HG03066 (cell line): ENCODE data around the gene CDC42SE2.
A peak's percentile ranks its signal among the peaks of the same experiment; 100 is the strongest.
"Not testable (repeated sequence)": the region's sequence is repeated elsewhere in the genome, so short reads cannot be mapped to it uniquely, and the experiment has no call there.

Experiments
- ATAC-seq: cut with Tn5 transposase; IDR thresholded peaks from one replicate; pipeline ENCODE4 v1.9.1; 2021; ENCODE audit warnings: low read depth; ENCODE audit not compliant: unreplicated experiment

Gene CDC42SE2

DNA sequence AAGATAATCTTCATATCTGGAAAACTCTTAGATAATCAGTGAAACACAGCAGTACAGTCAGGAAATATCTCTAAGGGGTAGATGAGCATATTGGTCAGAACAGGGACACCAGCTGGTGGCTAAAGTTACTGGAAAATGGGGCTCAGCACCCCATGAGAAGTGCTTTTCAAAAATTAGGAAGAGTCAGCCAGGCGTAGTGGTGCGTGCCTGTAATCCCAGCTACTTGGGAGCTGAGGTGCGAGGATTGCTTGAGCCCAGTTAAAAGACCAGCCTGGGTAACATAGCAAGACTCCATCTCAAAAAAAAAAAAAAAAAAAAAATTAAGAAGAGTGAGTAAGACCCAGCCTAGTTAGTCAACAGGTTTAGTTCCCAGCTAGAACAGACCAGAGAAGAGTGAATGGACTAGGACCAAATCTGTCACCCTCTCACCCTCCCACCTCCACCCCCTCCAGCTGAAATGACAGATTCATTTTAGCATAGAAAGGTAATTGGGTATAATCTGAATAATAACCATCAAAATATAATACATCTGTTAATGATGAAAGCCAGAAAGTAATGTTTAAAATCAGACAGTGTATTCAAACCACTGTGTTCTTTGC, 120.9 kb downstream of the CDC42SE2 start:
- ATAC-seq = no peak

DNA sequence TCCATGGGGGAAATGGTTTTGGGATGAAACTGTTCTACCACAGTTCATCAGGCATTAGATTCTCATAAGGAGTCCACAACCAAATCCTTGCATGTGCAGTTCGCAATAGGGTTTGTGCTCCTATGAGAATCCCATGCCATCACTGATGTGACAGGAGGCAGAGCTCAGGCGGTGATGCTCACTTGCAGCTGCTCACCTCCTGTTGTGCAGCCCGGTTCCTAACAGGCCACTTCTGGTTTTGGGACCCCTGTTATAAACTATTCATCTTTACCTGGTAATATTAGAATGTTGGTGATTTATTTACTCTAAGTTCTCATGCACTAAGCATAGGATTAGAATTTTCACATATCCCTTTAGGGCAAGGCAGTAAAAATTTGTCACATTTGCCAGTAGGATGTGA, 122.3 kb downstream of the CDC42SE2 start:
- no peak for ATAC-seq

DNA sequence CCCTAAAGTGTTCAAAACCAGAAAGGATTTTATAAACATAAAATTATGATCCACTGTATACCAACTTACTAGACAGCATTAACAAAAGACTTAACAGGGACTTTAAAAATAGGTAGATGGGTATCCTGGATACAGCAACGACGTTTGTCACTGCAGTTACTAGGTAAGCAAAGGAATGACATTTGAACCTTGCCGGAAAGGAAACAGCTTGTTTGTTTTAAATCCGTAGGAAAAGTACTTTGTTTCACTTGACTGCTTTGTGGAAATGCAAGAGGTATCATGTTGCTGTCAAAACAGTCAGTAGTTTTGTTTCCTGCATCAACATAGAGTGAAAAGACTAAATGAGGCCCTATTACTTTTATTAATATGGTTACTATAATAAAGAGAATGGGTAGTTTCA, 122.9 kb downstream of the CDC42SE2 start:
- no peak for ATAC-seq

DNA sequence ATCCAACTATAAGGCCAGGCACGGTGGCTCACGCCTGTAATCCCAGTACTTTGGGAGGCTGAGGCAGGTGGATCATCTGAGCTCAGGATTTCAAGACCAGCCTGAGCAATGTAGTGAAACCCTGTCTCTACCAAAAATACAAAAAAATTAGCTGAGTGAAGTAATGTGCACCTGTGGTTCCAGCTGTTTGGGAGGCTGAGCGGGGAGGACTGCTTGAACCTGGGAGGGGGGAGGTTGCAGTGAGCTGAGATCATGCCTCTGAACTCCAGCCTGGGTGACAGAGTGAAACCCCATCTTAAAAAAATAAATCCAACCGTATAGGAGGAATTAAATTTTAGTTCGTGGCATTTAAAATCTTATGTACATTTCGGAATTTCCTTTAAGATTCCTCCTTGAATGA, 123.4 kb downstream of the CDC42SE2 start:
- no peak for ATAC-seq

DNA sequence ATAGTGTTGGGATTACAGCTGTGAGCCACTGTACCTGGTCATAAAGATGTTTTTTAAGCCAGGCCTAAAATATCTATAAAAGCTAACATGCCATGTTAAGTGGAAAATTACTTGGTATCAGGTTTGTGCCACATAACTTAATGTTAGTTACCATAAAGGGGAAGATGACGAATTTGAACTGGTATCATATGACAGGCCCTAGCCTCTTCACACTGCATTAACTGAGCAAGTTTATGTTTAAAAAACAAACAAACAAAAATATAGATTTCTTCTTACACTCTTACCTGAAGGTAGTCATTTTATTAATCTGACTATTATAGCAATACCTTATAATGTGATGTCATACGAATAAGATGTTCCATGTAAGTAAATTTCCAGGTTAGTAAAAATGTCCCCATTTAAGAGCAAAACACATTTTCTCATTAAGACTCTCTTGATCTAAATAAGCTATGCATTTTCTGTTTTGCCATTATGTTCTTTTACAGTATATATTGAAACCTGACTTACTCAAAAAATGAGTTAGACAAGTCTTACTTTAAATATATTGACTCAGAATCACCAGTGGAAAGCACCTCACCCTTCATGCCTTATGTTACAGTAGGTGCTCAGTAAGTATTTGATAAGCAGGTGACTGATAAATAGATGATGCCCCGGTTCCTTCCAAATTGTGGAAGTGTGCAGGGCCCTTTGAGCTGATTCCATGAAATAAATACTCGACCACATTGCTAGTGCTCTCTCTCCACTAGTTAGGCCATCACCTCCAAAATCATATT, 125.4 kb downstream of the CDC42SE2 start:
- ATAC-seq = no peak

DNA sequence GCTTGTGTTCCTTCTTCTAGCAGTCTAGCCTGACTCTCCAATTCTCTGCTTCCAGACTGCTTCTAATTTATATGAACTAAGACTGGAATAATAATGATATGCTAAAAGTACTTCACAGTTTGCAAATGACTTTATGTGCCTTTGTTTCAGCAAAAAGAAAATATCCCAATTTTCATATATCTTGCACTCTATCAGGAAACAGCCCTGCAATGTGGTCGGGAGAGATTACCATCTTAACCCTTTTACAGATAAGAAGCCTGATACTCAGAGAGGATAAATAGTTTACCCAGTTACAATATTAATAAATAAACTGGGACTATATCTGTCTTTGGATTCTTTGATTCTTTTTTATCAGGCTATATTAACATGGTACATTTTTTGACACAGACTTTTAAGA, 126.0 kb downstream of the CDC42SE2 start:
- ATAC-seq = no peak

DNA sequence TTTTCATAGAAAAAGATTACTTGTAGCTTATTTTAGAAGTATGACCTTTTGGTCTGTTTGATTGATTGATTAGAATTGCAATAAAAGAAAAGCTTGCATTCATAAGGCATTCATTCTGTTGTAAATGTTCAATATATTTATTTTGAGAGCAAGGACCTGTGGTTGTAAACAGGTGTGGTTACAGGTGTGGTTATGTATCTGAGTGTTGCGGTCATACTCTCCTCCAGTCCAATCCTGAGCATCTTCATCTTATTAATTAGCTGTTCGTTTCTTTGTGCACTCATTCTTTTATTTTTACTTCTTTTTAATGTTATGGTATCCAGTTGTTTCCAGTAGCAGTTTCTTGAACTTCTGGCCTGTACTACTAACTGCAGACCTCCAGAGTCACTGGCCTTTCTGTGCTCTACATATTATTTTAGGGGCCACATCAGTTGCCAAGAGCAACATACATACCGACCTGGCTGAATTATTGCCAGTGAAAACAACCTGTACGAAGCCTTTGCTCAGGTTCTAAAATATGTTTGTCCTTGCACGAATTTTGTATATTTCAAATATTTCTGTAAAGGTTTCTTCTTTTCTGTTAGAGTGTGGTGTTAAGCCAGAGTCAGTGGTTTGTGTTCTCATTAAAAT, 128.7 kb downstream of the CDC42SE2 start:
- ATAC-seq = no peak

DNA sequence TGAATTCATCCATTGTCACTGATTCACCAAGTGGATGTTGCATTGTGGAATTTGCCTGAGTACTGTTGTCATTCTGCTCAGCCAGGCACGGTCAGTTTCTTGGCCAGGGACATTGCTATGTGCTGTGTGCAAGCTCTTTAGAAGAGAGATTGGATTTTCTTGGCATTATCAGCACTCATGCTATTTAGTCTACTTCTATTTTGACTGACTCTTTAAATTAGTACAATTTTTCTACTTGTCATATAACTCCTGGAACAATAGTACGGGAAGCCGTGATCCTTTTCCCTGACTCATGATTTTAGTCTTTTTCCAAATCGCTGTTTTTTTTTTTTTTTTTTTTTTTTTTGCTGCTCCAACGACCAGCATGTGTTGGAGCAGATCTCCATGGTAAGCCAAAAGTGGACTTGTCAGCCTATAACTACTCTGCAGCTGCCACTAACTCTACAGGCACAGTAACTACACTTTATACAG, 129.7 kb downstream of the CDC42SE2 start:
- no peak for ATAC-seq

DNA sequence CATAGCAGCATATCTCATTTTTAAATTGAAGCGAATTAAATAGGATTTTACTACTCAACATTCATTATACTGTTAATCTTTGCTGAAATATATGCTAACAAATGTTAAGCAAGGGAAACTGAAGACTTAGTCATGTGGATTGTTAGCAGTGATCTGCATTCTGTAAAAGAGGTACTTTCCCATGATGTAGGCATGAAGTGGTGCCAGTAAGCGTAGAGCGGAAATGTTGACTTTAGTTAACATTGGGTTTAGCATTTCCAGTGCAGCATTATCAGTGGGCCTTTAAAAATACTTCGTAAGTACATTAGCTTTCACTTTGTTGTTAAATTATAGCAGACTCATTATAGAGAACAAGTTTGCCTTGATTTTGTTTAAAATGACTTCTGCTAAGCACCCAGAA, 130.3 kb downstream of the CDC42SE2 start:
- ATAC-seq = peak; percentile 51

DNA sequence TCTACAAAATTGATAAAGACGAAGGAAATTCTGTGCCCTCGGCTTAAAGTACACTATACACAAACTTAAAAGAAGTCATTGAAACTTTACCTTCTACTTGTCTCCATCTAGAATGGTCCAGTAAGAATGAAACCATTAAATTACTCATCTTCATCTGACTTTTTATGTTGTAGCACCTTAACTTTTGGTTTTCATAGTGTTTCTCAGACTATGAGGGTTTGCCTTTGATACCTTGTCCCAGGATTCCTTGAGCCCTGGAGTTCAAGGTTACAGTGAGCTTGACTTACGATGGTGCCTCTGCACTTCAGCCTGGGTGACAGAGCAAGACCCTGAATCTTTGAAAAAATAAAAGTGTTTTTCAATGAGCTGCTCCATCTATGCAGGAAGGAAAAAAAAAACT, 132.2 kb downstream of the CDC42SE2 start:
- peak; percentile 90 for ATAC-seq

DNA sequence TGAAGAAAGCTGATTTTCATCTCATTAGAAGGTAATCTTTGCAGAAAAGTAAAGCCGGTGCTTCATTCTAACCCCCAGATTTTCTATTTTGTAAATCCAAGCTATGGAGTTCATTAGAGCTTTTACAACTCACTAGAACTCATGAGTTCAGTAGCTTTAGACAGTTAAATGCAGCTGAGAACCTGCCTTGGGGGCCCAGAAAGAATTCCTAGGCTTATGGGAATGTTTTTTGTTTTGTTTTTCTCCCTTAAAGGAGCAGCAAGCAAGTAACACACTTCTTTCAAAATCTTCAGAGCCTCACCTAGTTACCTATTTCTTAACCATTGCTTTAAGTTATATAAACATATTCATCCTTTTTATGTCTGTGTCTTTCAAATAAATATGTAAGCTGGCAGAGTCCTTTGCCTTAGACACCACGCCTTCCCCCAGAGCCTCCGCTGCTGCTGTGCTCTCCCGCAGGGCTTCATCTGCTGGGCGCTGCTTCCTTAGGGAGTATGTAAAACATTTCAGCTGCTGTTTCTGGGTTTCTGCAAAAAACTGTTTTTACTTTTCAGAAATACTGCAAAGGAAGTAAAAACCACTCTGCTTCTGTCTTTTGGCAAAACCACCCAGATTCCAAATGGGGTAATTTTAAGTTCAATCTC, 132.9 kb downstream of the CDC42SE2 start:
- no peak for ATAC-seq

DNA sequence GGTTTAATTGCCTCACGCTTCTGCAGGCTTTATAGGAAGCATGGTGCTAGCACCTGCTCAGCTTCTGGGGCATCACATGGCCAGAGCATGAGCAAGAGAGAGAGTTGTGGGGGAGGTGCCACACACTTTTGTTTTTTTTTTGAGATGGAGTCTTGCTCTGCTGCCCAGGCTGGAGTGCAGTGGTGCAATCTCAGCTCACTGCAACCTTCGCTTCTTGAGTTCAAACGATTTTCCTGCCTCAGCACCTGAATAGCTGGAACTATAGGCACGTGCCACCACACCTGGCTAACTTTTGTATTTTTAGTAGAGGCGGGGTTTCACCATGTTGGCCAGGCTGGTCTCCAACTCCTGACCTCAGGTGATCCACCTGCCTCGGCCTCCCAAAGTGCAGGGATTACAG, 135.2 kb downstream of the CDC42SE2 start:
- ATAC-seq = not testable (repeated sequence)

DNA sequence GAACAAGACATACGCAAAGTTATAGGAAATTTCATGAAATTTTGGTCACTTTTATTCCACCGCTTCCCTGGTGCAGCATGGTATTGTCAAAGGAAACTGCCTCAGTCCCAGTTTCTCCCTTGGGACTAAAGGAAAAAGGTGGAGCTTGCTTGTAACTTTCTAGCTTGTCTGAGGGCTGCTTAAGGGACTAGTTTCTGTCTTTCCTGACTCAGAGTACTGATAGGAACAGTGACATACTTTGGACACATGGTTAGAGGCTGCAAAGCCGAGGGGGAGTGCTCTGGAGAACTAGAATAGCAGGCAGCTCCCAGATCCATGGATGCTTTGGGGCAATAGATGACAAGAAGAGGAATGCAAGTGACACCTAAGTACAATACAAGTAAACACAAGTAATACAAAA, 136.7 kb downstream of the CDC42SE2 start:
- no peak for ATAC-seq

DNA sequence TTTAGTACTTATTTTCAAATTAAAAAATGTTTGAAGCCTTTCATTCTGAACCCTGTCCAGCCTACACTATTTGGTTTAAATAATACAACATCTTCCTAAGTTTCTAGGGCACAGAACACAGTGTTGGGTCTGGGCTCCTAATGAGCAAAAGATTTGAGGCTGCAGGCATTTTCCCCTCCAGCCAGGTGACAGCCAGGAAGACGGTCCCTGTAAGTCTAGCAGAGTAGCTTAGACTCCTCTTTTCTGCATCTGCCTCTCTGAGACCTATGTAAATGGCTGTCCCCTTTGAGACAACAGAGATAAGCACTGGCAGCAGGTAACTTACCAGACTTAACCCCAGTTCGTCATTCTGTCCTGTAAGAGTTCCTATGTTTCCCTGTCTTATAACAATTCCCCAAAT, 141.8 kb downstream of the CDC42SE2 start:
- ATAC-seq = no peak

DNA sequence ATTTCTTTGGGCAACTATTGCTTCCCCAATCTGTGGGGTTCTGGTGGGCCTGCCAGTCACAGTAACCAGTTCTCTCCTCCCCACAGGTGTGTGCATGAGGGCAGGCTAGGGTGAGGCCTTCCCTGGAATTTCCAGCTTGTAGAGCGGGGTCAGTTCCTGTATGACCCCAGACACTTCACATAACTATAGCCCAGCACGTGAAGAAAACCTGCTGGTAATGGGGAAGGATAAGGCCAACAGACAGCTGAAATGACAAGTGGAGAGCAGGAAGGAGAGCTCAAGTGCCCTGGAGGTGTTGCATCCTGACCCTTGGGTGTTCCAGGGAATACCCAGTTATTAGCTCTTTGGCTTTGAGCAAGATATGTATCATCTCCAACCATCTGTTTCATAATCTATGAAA, 142.2 kb downstream of the CDC42SE2 start:
- no peak for ATAC-seq

DNA sequence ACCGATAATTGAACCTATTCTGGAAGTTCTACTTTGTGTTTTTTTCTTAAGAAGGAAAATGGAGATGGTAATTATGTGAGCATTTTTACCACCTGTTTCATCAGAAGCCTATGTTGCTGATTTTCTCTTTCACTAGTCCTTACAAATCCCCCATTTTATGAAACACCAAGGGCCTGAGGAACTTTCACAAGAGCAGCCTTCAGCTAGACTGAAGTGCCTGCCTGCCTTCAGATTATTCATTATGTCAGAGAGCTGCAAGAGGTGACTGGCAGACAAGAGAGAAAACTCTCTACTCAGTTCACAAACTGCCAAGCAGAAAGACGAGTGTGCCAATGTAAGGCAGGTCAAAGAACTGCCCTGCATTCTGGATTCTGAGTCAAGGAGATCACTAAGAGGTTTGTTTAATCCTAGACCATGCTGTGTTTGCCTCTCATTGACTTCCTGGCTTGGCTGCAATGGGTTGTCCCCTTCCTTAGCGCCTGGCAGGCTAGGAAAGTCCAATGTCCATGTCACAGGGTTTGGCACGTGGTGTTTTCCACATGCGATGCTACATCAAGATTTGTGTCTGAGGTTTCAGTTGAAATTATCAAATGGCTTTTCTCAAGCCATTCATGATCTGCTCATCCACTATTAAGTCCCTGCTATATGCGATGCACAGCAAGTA, 143.3 kb downstream of the CDC42SE2 start:
- no peak for ATAC-seq

DNA sequence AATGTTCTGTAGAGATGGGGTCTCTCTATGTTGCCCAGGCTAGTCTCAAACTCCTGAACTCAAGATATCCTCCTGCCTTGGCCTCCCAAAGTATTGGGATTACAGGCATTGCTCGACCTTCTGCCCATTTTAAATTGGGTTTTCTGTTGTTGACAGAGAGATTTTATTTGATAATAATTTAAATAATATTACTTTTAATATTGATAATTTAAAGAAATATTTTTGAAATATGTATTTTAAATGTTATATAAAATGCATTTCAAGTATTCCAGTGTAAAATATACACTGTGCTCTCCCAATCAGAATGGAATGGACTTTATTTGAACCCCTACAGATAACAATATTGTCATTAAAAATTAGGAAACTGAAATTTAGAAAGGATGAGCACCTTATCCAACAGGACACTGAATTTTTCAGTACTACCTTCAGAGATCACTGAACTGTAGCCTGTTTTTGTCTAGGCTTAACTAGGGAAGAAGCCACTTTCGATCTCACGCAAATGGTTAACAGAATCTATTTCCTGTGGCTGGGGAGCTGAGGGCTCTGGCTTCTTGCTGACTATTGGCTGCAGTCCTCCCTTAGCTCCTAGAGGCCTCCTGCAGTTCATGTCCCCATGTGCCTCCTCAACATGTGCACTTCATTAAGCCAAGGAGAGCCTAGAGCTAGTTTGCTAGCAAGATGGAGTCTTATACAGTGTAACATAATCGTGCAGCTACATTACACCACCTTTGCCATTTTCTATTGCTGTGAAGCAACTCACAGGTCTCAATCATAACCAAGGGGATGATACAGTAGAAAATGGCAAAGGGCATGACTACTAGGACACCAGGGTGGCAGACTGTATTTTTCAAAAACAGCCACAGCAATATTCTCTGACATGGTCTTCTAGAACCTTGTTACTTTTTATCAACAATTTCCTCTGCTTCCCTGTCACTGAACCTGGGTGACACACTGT, 150.0 kb downstream of the CDC42SE2 start:
- ATAC-seq = peak; percentile 57

DNA sequence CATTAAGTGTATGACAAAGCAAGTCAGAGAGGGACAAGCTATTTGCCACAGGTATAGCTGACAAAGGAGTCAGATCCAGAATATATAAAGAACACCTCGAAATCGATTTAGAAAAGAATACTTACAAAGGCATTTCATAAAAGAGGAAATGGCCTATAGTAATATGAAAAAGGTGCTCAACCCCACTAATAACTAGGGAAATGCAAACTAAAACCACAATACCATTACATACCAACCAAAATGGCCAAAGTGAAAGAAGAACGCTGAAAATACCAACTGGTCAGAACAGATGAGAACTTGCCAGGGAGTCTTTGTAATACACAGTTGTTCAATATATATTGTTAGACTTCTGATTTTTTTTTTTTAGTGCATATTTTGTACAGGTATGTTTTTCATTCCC, 152.9 kb downstream of the CDC42SE2 start:
- ATAC-seq = peak; percentile 83

DNA sequence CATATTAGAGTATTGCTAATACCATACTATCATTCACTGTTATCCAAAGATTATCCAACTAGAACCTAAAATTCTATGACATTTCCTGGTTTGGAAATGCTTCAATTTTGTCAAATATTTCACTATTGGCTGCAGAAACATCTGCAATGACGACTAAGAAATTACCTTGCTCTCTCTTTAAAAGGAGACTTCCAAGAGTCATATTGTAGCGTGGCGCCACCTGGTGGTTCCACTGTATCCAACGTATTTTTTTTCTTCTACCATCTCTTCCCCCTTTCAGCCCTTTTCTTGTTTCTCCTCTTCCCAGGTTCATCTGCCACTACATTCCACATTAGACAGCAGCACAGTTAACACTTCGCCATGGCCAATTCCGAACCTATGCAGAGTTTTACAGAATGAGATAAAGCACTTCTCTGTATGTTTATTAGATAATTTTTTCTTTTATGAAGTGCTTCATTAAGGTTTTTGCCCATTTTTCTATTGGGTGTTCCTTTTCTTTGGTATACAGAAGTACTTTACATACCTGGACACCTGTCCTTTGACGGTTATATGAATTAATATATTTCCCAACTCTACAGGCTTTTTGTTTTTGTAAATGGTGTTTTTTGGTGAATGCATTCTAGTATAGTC, 153.5 kb downstream of the CDC42SE2 start:
- ATAC-seq = peak; percentile 31
